GM10248 (cell line): ENCODE data around the gene CHML.

Source experiments
- CTCF ChIA-PET: fragments of 300-600 bp; sonication (Branson Sonifier 250); formaldehyde crosslinking; extraction: SDS; loops from one replicate; lab custom pipeline; 2021; ENCODE audit warnings: antibody characterized with exemption; lab: Yijun Ruan, JAX
- POLR2A ChIA-PET: fragments of 350-650 bp; sonication (Branson Sonifier 250); formaldehyde crosslinking; extraction: SDS; loops from one replicate; lab custom pipeline; 2020; ENCODE audit warnings: antibody characterized with exemption; lab: Yijun Ruan, JAX
- DNase-seq: peaks from one replicate; pipeline ENCODE4 v3.0.0; 2012; ENCODE audit errors: extremely low spot score
- TF ChIP-seq, protein P1 (sequence below): IDR thresholded peaks from 2 replicates; pipeline ENCODE4 v1.5.1; 2012; ENCODE audit warnings: mild to moderate bottlenecking, low read depth; ENCODE audit errors: extremely low read depth, missing control alignments, control extremely low read depth

Gene CHML

DNA sequence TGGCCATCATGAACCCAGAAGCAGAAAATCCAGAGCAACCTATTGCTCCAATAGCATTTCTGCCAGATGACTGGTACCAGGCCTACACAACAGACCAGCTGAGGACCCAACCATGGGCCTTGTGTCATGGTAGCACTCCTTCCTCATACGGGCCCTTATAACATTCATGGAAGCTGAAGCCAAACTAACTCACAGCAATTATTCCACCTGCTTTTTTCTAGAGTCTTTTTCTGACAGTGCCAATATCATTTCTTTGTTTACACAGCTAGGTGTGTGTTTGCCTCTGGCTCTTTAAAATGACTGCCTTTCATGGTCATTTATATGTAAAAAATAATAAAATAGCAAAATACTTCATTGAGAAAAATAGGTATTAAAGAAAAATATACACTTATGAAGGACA lies 8.0 kb upstream of the CHML start:
- CTCF ChIA-PET: interaction anchor here (0.9 to 2.3 kb wide), 4 partner anchors 11 to 117 kb away, joined by 3 to 6 read pairs (median 4); no protein-coding TSS in a partner anchor
- TF ChIP-seq, protein P1, sequence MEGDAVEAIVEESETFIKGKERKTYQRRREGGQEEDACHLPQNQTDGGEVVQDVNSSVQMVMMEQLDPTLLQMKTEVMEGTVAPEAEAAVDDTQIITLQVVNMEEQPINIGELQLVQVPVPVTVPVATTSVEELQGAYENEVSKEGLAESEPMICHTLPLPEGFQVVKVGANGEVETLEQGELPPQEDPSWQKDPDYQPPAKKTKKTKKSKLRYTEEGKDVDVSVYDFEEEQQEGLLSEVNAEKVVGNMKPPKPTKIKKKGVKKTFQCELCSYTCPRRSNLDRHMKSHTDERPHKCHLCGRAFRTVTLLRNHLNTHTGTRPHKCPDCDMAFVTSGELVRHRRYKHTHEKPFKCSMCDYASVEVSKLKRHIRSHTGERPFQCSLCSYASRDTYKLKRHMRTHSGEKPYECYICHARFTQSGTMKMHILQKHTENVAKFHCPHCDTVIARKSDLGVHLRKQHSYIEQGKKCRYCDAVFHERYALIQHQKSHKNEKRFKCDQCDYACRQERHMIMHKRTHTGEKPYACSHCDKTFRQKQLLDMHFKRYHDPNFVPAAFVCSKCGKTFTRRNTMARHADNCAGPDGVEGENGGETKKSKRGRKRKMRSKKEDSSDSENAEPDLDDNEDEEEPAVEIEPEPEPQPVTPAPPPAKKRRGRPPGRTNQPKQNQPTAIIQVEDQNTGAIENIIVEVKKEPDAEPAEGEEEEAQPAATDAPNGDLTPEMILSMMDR: no peak
- no peak for DNase-seq
- POLR2A ChIA-PET: no interaction called here

DNA sequence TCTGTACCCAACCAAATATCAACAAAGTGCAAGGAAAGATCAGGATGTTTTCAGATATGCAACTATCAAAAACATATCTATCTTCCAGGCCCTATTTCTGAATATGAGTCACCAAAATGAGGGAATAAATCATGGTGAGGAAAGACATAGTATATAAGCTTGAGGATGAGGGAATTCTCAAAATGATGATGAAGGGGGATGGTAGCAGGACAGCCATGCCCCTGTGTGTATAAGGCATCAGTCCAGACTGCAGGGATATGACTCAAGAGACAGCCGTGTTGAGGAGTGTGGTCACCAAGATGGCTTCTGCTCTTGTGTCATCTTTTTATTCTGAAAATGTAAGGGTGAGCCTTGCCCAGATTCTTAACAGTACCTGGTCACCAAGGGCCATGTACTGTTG lies 7.5 kb upstream of the CHML start:
- ChIA-PET CTCF (interaction anchor here (0.9 to 2.3 kb wide), 3 partner anchors 10 to 117 kb away, joined by 3 to 6 read pairs (median 4); no protein-coding TSS in a partner anchor), POLR2A (no interaction called here)
- no peak for DNase-seq
- TF ChIP-seq, protein P1: no peak

DNA sequence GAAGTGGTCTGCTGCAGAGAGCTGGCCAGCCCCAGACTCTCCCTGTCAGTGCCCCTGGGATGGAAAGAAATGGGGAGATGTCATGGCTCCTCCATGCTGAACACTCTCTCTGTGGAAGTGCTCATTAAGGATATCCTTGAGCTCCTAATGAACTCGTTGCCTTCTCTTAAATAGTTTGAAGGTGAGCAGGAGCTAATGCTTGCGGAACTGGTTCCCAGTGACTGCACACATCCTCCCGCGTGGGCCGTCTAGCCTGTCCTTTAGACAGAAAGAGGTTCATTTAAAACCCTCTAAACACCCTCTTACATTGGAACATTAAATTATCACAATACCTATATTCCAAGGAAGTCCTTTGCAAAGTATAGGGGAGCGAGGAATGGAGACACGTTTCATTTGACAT lies 6.0 kb upstream of the CHML start:
- ChIA-PET CTCF (interaction anchor here (2.0 to 2.1 kb wide), 2 partner anchors 35 to 44 kb away, joined by 4 to 8 read pairs; no protein-coding TSS in a partner anchor), POLR2A (no interaction called here)
- TF ChIP-seq, protein P1: no peak
- DNase-seq: no peak

DNA sequence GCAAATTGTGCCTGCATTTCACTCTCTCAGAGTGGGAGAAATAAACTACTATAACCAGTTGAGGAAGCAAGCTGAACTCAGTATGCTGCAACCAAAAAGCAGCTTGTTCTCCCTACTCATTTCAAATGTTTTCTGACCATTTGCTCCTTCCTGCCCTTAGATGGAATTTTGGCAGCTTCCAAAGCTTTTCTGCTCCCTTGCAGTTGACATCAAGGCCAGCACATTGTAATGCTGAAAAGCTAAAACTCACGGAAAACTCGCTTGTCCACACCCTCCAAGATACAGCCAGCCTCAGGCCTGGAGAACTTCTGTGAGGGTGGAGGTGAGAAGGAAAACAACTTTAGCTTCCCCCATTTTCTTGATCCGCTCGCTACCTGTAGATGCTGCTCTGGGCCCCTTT lies 5.0 kb upstream of the CHML start:
- ChIA-PET POLR2A (no interaction called here), CTCF (interaction anchor here (1.0 to 2.1 kb wide), 4 partner anchors 9 to 197 kb away, joined by 3 to 8 read pairs (median 4); no protein-coding TSS in a partner anchor)
- TF ChIP-seq, protein P1: no peak
- no peak for DNase-seq

DNA sequence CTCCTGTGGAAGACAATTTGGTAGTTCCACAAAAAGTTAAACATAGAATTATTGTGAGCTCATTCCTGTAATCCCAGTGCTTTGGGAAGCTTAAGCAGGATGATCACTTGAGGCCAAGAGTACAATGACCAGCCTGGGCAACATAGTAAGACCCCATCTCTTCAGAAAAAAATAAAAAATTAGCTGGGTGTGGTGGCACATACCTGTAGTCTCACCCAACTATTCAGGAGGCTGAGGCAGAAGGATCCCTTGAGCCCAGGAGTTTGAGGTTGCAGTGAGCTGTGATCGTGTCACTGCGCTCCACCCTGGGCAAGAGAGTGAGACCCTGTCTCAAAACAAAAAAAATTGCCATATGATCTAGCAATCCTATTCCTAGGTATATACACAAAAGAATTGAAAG lies 4.1 kb upstream of the CHML start:
- ChIA-PET POLR2A (no interaction called here), CTCF (interaction anchor here (1.0 to 5.0 kb wide), 3 partner anchors 10 to 42 kb away, joined by 3 to 22 read pairs (median 4); no protein-coding TSS in a partner anchor)
- DNase-seq: no peak
- TF ChIP-seq, protein P1: no peak

DNA sequence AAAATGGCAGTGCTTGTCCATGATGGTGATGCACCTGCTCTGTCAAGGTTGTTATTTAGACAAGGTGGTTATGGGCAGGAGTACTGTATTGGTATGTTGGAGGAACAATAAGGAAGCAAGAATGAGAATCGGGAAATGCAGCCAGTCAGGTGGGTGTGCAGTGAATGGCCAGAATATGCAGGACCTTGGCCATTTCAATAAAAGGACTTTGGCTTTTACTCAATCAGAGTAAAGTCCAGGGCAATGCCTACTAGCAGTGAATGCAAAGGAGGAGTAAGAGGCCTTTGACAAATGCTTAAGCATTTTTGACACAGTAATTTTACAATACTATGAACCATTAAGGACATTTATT lies 2.4 kb upstream of the CHML start:
- CTCF ChIA-PET: interaction anchor here (1.0 to 5.0 kb wide), 3 partner anchors 15 to 356 kb away, joined by 3 to 22 read pairs (median 3); partner anchors contain the start of gene MAP1LC3C

More for the DNA sequence above, 2.4 kb upstream of the CHML start:
- POLR2A ChIA-PET: no interaction called here
- TF ChIP-seq, protein P1: no peak
- DNase-seq: no peak
